HFFc6 (cell line): ENCODE measurements around the gene SNTG2. TPM values are rescaled to one million over a fixed set of nuclear protein-coding genes. Genes with fewer than 3 reads are reported as not detected.

ENCODE experiments used
- DNase-seq: peaks from one replicate; pipeline ENCODE4 v3.0.0-alpha.2; 2018
- H3K27ac Mint-ChIP-seq: 2 replicates; pipeline ENCODE4 v1.8.0; 2020; ENCODE audit warnings: mild to moderate bottlenecking, mixed read lengths
- H3K27me3 Mint-ChIP-seq: 2 replicates; pipeline ENCODE4 v1.8.0; 2021; ENCODE audit warnings: mild to moderate bottlenecking, moderate library complexity, mixed read lengths; ENCODE audit not compliant: insufficient read depth
- H3K36me3 Mint-ChIP-seq: 2 replicates; pipeline ENCODE4 v1.8.0; 2021; ENCODE audit warnings: low read depth, mixed read lengths
- H3K4me1 Mint-ChIP-seq: 2 replicates; pipeline ENCODE4 v1.8.0; 2020; ENCODE audit warnings: low read depth, mixed read lengths
- H3K4me3 Mint-ChIP-seq: 2 replicates; pipeline ENCODE4 v1.8.0; 2020; ENCODE audit warnings: mild to moderate bottlenecking, moderate library complexity, mixed read lengths
- H3K9me3 Mint-ChIP-seq: 2 replicates; pipeline ENCODE4 v1.8.0; 2020; ENCODE audit warnings: mild to moderate bottlenecking, mixed read lengths
- total RNA-seq, 6 experiments: library from RNA; stranded (reverse); fragmentation: NEBNext Ultra II Directional; extraction: Animal tissue kit (Norgen Biotek cat#: 25700); gene quantifications; 2 replicates in 1 of 6; 3 replicates in 5 of 6; pipeline ENCODE4 v1.2.3, GENCODE V29; 2021
- TF ChIP-seq, protein P1 (sequence below): fragments of 200-600 bp; sonication (generic); IDR thresholded peaks from 2 replicates; pipeline ENCODE4 v1.5.0; 2021; ENCODE audit warnings: antibody characterized with exemption, mild to moderate bottlenecking

The SNTG2 gene
- total RNA-seq, 6 experiments from 2014 or later = not detected

DNA sequence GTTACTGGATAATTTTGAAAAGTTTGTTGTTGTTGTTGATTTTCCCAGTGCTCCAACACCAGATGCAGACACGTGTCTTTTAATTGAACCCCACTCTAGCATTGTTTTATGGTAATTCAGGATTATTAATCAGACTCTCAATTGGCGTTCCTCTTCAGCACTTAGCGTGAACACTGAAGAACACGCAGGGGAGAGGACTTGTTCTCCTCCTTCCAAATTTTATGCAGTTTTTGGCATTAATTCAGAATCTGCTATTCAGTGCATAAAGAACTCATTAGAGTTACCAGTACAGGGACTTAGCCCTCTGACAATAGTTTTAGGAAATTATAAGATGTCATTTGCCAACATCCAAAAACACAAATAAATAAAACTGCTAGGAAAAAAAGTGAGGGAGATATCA is 75.5 kb downstream of the SNTG2 start:
- H3K4me3 Mint-ChIP-seq = no peak overlapping the region
- TF ChIP-seq, protein P1, sequence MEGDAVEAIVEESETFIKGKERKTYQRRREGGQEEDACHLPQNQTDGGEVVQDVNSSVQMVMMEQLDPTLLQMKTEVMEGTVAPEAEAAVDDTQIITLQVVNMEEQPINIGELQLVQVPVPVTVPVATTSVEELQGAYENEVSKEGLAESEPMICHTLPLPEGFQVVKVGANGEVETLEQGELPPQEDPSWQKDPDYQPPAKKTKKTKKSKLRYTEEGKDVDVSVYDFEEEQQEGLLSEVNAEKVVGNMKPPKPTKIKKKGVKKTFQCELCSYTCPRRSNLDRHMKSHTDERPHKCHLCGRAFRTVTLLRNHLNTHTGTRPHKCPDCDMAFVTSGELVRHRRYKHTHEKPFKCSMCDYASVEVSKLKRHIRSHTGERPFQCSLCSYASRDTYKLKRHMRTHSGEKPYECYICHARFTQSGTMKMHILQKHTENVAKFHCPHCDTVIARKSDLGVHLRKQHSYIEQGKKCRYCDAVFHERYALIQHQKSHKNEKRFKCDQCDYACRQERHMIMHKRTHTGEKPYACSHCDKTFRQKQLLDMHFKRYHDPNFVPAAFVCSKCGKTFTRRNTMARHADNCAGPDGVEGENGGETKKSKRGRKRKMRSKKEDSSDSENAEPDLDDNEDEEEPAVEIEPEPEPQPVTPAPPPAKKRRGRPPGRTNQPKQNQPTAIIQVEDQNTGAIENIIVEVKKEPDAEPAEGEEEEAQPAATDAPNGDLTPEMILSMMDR = no peak
- no peaks in the 10 kb centered on the region for H3K36me3 Mint-ChIP-seq
- no peak for DNase-seq
- H3K9me3 Mint-ChIP-seq = no peaks in the 10 kb centered on the region; the same call in 1 of the 2 replicates
- no peak overlapping the region for H3K27ac Mint-ChIP-seq
- no peaks in the 10 kb centered on the region for H3K4me1 Mint-ChIP-seq
- peaks cover 4% of the 10 kb centered on the region for H3K27me3 Mint-ChIP-seq

DNA sequence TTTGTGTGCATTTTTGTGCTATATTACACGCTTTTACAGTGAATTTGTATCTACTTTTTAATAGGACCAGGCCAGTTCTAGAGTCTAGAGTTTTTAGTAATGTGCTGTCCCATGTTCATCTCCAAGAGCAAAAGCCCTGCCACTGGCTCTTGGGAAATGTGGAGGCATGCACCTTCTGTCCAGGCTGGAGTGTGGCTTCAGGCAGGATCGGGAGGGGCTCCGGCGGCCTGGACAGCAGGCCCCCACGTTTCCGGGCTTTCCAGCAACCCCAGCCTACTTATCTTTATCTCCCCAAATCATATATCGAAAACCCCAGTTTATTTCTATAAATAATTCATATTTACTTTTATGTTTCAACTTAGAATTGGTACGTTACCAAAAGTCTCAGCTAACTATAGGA is 78.2 kb downstream of the SNTG2 start:
- TF ChIP-seq, protein P1 = no peak
- Mint-ChIP-seq H3K4me3 (no peak overlapping the region), H3K27me3 (peaks cover 7% of the 10 kb centered on the region), H3K36me3 (no peaks in the 10 kb centered on the region), H3K4me1 (no peaks in the 10 kb centered on the region), H3K27ac (no peak overlapping the region), H3K9me3 (no peaks in the 10 kb centered on the region)
- no peak for DNase-seq

- H3K9me3 Mint-ChIP-seq = no peaks in the 10 kb centered on the region
- H3K4me3 Mint-ChIP-seq = peak overlapping the region; percentile 71
- TF ChIP-seq, protein P1 = no peak
- no peak for DNase-seq
- no peaks in the 10 kb centered on the region for H3K36me3 Mint-ChIP-seq
- peaks cover 5% of the 10 kb centered on the region for H3K27me3 Mint-ChIP-seq
- no peaks in the 10 kb centered on the region for H3K4me1 Mint-ChIP-seq
- H3K27ac Mint-ChIP-seq = no peak overlapping the region
Measured at GRCh38 chr2:1032030-1032429, 81.4 kb downstream of the SNTG2 start.

- no peak for DNase-seq
- Mint-ChIP-seq H3K27ac (no peak overlapping the region), H3K9me3 (no peaks in the 10 kb centered on the region), H3K4me1 (no peaks in the 10 kb centered on the region), H3K27me3 (peaks cover 5% of the 10 kb centered on the region), H3K36me3 (no peaks in the 10 kb centered on the region), H3K4me3 (no peak overlapping the region)
- TF ChIP-seq, protein P1 = no peak
Measured at GRCh38 chr2:1033069-1033468, 82.4 kb downstream of the SNTG2 start.

GRCh38 chr2:1037066-1037465 is 86.4 kb downstream of the SNTG2 start:
- Mint-ChIP-seq H3K4me3 (no peak overlapping the region), H3K4me1 (no peaks in the 10 kb centered on the region), H3K27me3 (peaks cover 14% of the 10 kb centered on the region), H3K9me3 (no peaks in the 10 kb centered on the region), H3K27ac (no peak overlapping the region), H3K36me3 (no peaks in the 10 kb centered on the region)
- DNase-seq = no peak
- TF ChIP-seq, protein P1 = no peak

DNA sequence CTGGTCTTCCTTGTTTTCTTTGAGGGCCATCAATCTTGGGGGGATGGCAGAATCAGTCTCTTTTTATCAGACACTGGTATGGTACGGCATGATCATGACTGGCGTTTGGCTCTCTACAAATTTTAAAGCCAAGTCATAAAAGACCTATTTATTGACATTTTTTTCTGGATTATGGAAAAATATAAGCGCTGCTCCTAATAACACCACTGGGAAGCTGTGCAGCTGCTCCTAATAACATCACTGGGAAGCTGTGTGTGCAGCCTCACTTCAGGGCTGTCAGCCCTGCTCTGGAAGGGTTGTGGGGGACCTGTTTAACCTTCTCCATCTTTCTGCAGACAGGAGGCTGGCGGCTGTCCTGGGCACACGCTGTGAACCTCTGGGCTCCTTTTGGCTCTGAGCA is 88.9 kb downstream of the SNTG2 start:
- DNase-seq = no peak
- Mint-ChIP-seq H3K4me3 (no peak overlapping the region), H3K4me1 (no peaks in the 10 kb centered on the region), H3K9me3 (no peaks in the 10 kb centered on the region), H3K27me3 (peaks cover 10% of the 10 kb centered on the region), H3K36me3 (no peaks in the 10 kb centered on the region), H3K27ac (no peak overlapping the region)
- TF ChIP-seq, protein P1 = no peak
